Temporal lobe (tissue), 2 donors: ENCODE results near the gene DMAP1. TPM values are rescaled to one million over a fixed set of nuclear protein-coding genes. Genes with fewer than 3 reads are reported as not detected.

Source experiments
- small RNA-seq: library from RNA; depleted of rRNA; stranded (forward); fragments of <200 nt; gene quantifications from one replicate; pipeline ENCODE3, GENCODE V24; 2014; ENCODE audit warnings: low replicate concordance
- total RNA-seq: library from RNA; depleted of rRNA; stranded (reverse); fragments of >200 nt; gene quantifications from one replicate; pipeline ENCODE4 v1.2.3, GENCODE V29; 2014

DMAP1 gene
- total RNA-seq, 1 donor from 2014 or later = 24.8 TPM

Small RNAs within 50 kb of the gene (small RNA-seq; reads per million reads assigned to genes)
- not detected for gene AL035417.1

Other genes starting within 250 kb of the DMAP1 start
- 12.3 TPM for gene DPH2, start 243.5 kb upstream of the DMAP1 start, total RNA-seq
- 102 TPM for gene ATP6V0B, start 238.5 kb upstream of the DMAP1 start, total RNA-seq
- gene B4GALT2, start 234.3 kb upstream of the DMAP1 start, total RNA-seq = 50.4 TPM
- 4.4 TPM for gene CCDC24, start 221.9 kb upstream of the DMAP1 start, total RNA-seq
- gene SLC6A9, start 182.0 kb upstream of the DMAP1 start, total RNA-seq = 4.7 TPM
- gene KLF17, start 94.7 kb upstream of the DMAP1 start, total RNA-seq = under 0.01 TPM
- not detected for gene KLF18, start 71.8 kb upstream of the DMAP1 start, total RNA-seq
- gene ERI3, start 141.8 kb downstream of the DMAP1 start, total RNA-seq = 55.6 TPM
- 46.5 TPM for gene RNF220, start 191.8 kb downstream of the DMAP1 start, total RNA-seq